Measurements from ENCODE around the gene TEX35.

TEX35 gene

GRCh38 chr1:178493301-178493741 lies 19.6 kb upstream of the TEX35 start:
- no peak overlapping the region for H3K4me3 ChIP-seq (ENCODE audit: low read depth, low read length)
- no peak for TF ChIP-seq CTCF (IDR thresholded peaks at IDR 0.05; ENCODE audit: low read depth, low read length, missing control alignments)
- no peak for DNase-seq (ENCODE audit: low read depth)

GRCh38 chr1:178494569-178494971 lies 18.3 kb upstream of the TEX35 start:
- DNase-seq (ENCODE audit: low read depth), result no peak
- H3K4me3 ChIP-seq (ENCODE audit: low read depth, low read length), result no peak overlapping the region
- no peak for TF ChIP-seq CTCF (IDR thresholded peaks at IDR 0.05; ENCODE audit: low read depth, low read length, missing control alignments)

GRCh38 chr1:178495158-178495557 lies 17.8 kb upstream of the TEX35 start:
- H3K4me3 ChIP-seq (ENCODE audit: low read depth, low read length), result no peak overlapping the region
- DNase-seq (ENCODE audit: low read depth), result no peak
- TF ChIP-seq CTCF (IDR thresholded peaks at IDR 0.05; ENCODE audit: low read depth, low read length, missing control alignments), result no peak

GRCh38 chr1:178495741-178496409 lies 17.0 kb upstream of the TEX35 start:
- no peak overlapping the region for H3K4me3 ChIP-seq (ENCODE audit: low read depth, low read length)
- no peak for TF ChIP-seq CTCF (IDR thresholded peaks at IDR 0.05; ENCODE audit: low read depth, low read length, missing control alignments)
- DNase-seq (ENCODE audit: low read depth), result no peak

- H3K4me3 ChIP-seq (ENCODE audit: low read depth, low read length), result no peak within 1 kb of the TSS
- no peak for TF ChIP-seq CTCF (IDR thresholded peaks at IDR 0.05; ENCODE audit: low read depth, low read length, missing control alignments)
- no peak for DNase-seq (ENCODE audit: low read depth)
These were observed 16.3 kb upstream of the TEX35 start, which contains the start of gene CLEC20A for GRCh38 chr1:178496410-178497135. TSS of gene CLEC20A (minus strand) at chr1:178496964. CDS start at chr1:178496939, 25 bp downstream.

- TF ChIP-seq CTCF (IDR thresholded peaks at IDR 0.05; ENCODE audit: low read depth, low read length, missing control alignments), result no peak
- no peak for DNase-seq (ENCODE audit: low read depth)
- H3K4me3 ChIP-seq (ENCODE audit: low read depth, low read length), result no peak overlapping the region
These were observed 14.9 kb upstream of the TEX35 start for GRCh38 chr1:178497903-178498478.
